Gastroesophageal sphincter (tissue), 4 donors: ENCODE data around the gene ACTN4. TPM values are rescaled to one million over a fixed set of nuclear protein-coding genes. Genes with fewer than 3 reads are reported as not detected.

ENCODE experiments used
- ATAC-seq: fragments of 150-250 bp; one replicate; pipeline ENCODE4 v1.9.1; 2016; ENCODE audit warnings: mild to moderate bottlenecking, moderate library complexity
- H3K27ac ChIP-seq, 4 donors: fragments of 200-600 bp; sonication (generic) in 3 of 4; 1 replicate in 3 of 4; 2 replicates in 1 of 4; pipeline ENCODE4 v1.5.1; 2016 to 2019
- H3K27me3 ChIP-seq: fragments of 200-600 bp; sonication (generic); one replicate; pipeline ENCODE4 v1.5.1; 2019
- H3K36me3 ChIP-seq, 2 donors: fragments of 200-600 bp; sonication (generic); one replicate each; pipeline ENCODE4 v1.5.1; 2019; ENCODE audit warnings: control low read depth in 1 of 2
- H3K4me1 ChIP-seq, 3 donors: fragments of 200-600 bp; sonication (generic); 1 replicate in 2 of 3; 2 replicates in 1 of 3; pipeline ENCODE4 v1.5.1; 2016 to 2019; ENCODE audit warnings: control low read depth in 2 of 3
- H3K4me3 ChIP-seq, 2 donors: fragments of 200-600 bp; sonication (generic); one replicate each; pipeline ENCODE4 v1.5.1; 2019; ENCODE audit warnings: mild to moderate bottlenecking in 1 of 2, moderate library complexity in 1 of 2
- H3K9me3 ChIP-seq, 3 donors: fragments of 200-600 bp; sonication (generic); one replicate each; pipeline ENCODE4 v1.5.1; 2017 to 2019; ENCODE audit warnings: control low read depth in 2 of 3
- CTCF ChIP-seq, 4 experiments: fragments of 200-600 bp in 2 of 4; fragments of 450-650 bp in 2 of 4; sonication (generic) in 1 of 4; IDR thresholded peaks; one replicate each; pipeline ENCODE4 v1.5.1; 2017 to 2019; ENCODE audit warnings: antibody characterized with exemption in 4 of 4, mild to moderate bottlenecking in 2 of 4, moderate library complexity in 2 of 4
- EP300 ChIP-seq: sonication (generic); formaldehyde crosslinking; IDR thresholded peaks from one replicate; pipeline ENCODE4 v1.6.1; 2017; ENCODE audit warnings: antibody characterized with exemption, mild to moderate bottlenecking
- POLR2A ChIP-seq, 2 donors: fragments of 450-650 bp; IDR thresholded peaks; one replicate each; pipeline ENCODE4 v1.6.1; 2017; ENCODE audit warnings: antibody characterized with exemption in 2 of 2, mild to moderate bottlenecking in 2 of 2, moderate library complexity in 1 of 2
- POLR2AphosphoS5 ChIP-seq: sonication (generic); formaldehyde crosslinking; IDR thresholded peaks from one replicate; pipeline ENCODE4 v1.6.1; 2017; ENCODE audit warnings: antibody characterized with exemption
- WGBS, 2 donors: methylation state at CpG; one replicate each; pipeline ENCODE4 v1.1.5; 2018; ENCODE audit warnings: low coverage in 1 of 2; 5-methylcytosine and 5-hydroxymethylcytosine counted together
- total RNA-seq, 4 donors: library from RNA; depleted of rRNA; stranded (reverse); fragments of >200 nt; gene quantifications; one replicate each; pipeline ENCODE4 v1.1.0, GENCODE V29; 2016

Gene ACTN4
- total RNA-seq, 4 donors from 2014 or later: 337 to 938 (median 507) TPM

GRCh38 chr19:38713865-38714264, 66.4 kb downstream of the ACTN4 start:
- TF ChIP-seq EP300 (no peak), CTCF (IDR thresholded peaks at IDR 0.05) (no peak), POLR2AphosphoS5 (no peak), POLR2A (IDR thresholded peaks at IDR 0.05) (no peak)
- 40 to 72% methylated on average over 1 to 2 of the region's 14 CpGs for WGBS, 2 donors
- Histone ChIP-seq H3K27me3 (no peaks in the 10 kb centered on the region), H3K36me3 (peaks cover 0 to 98% of the 10 kb centered on the region in 2 donors), H3K27ac (peak overlapping the region; percentile 30 to 97 (median 86)), H3K4me1 (peaks cover 2 to 91% (median 44%) of the 10 kb centered on the region in 3 donors), H3K4me3 (no peak overlapping the region), H3K9me3 (no peaks in the 10 kb centered on the region)
- ATAC-seq: no peak

DNA sequence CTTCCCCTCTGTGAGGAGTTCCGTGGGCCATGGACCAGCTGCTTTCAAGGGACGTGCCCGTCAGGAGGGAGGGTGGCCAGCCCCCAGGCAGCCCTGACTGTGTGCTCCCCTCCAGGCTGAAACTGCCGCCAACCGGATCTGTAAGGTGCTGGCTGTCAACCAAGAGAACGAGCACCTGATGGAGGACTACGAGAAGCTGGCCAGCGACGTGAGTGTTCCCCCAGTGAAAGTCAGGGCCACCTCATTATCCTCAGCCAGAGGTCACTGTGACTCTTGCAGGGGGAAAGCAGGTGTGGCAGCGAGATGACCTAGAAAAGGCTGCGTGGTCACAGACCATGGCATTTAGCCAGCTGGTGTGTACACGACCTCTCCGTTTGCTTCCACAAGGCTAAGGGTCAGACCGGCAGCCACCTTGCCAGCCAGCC, 66.9 kb downstream of the ACTN4 start:
- 70 to 77% methylated on average over 2 of the region's 14 CpGs for WGBS, 2 donors
- H3K4me1 ChIP-seq: peaks cover 2 to 91% (median 41%) of the 10 kb centered on the region in 3 donors
- TF ChIP-seq POLR2AphosphoS5 (no peak), CTCF (IDR thresholded peaks at IDR 0.05) (no peak), POLR2A (IDR thresholded peaks at IDR 0.05) (no peak), EP300 (no peak)
- H3K9me3 ChIP-seq: no peaks in the 10 kb centered on the region
- ATAC-seq: no peak
- no peak overlapping the region for H3K4me3 ChIP-seq
- H3K27me3 ChIP-seq: no peaks in the 10 kb centered on the region
- peak overlapping the region; percentile 30 to 97 (median 86) for H3K27ac ChIP-seq
- H3K36me3 ChIP-seq: peaks cover 0 to 98% of the 10 kb centered on the region in 2 donors

DNA sequence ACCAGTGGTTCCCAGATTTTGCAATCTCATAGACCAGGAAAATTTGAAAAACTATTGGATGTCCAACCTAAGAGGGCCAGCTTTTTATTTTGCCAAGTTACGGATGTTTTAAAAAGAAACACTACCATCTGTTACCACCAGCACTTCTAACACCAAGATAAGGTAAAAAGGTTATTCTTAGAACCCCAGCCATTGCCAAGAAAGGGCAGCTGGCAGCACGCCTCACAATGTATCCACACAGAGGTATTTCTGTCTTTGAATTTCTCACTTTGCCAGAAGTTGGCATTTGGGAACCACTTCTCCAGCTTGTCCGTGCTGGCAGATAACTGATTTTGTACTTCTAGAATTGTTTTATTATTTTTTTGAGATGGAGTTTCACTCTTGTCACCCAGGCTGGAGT, 68.1 kb downstream of the ACTN4 start:
- no peaks in the 10 kb centered on the region for H3K9me3 ChIP-seq
- peak overlapping the region in 3 of 4 donors; percentile 85 to 97 (median 87) for H3K27ac ChIP-seq
- no peaks in the 10 kb centered on the region for H3K27me3 ChIP-seq
- no peak overlapping the region for H3K4me3 ChIP-seq
- peaks cover 0 to 98% of the 10 kb centered on the region in 2 donors for H3K36me3 ChIP-seq
- peak; percentile 10 for ATAC-seq
- TF ChIP-seq POLR2A (IDR thresholded peaks at IDR 0.05): no peak
- no peak for TF ChIP-seq EP300
- TF ChIP-seq CTCF (IDR thresholded peaks at IDR 0.05): peak in 2 of 4 experiments; percentile 34 to 51
- TF ChIP-seq POLR2AphosphoS5: peak; percentile 79
- 36 to 58% methylated on average over 3 of the region's 3 CpGs for WGBS, 2 donors
- peaks cover 2 to 91% (median 36%) of the 10 kb centered on the region in 3 donors for H3K4me1 ChIP-seq

DNA sequence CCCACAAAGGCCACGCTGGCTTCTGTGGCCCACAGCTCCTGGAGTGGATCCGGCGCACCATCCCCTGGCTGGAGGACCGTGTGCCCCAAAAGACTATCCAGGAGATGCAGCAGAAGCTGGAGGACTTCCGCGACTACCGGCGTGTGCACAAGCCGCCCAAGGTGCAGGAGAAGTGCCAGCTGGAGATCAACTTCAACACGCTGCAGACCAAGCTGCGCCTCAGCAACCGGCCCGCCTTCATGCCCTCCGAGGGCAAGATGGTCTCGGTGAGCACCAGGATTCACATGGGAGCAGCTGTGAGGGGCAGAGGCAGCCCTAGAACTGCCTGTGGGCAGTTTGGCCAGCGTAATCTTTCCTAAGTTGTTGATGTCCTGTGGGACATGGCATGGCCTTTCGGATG, 69.6 kb downstream of the ACTN4 start:
- Histone ChIP-seq H3K4me3 (no peak overlapping the region), H3K27ac (peak overlapping the region in 2 of 4 donors; percentile 85 to 97), H3K27me3 (no peaks in the 10 kb centered on the region), H3K36me3 (peaks cover 0 to 98% of the 10 kb centered on the region in 2 donors), H3K4me1 (peaks cover 0 to 88% (median 25%) of the 10 kb centered on the region in 3 donors), H3K9me3 (no peaks in the 10 kb centered on the region)
- no peak for ATAC-seq
- TF ChIP-seq CTCF (IDR thresholded peaks at IDR 0.05): no peak
- no peak for TF ChIP-seq POLR2A (IDR thresholded peaks at IDR 0.05)
- no peak for TF ChIP-seq EP300
- no peak for TF ChIP-seq POLR2AphosphoS5
- 80 to 90% methylated on average over 2 of the region's 17 CpGs for WGBS, 2 donors

- peaks cover 0 to 88% (median 17%) of the 10 kb centered on the region in 3 donors for H3K4me1 ChIP-seq
- no peak for ATAC-seq
- H3K9me3 ChIP-seq: no peaks in the 10 kb centered on the region
- 90% methylated on average over 4 of the region's 11 CpGs; no CpG with 5 or more reads in 1 of the 2 donors for whole genome bisulfite sequencing, 2 donors
- peak overlapping the region in 3 of 4 donors; percentile 74 to 97 (median 76) for H3K27ac ChIP-seq
- TF ChIP-seq POLR2AphosphoS5 (no peak), CTCF (IDR thresholded peaks at IDR 0.05) (no peak), EP300 (no peak), POLR2A (IDR thresholded peaks at IDR 0.05) (no peak)
- no peaks in the 10 kb centered on the region for H3K27me3 ChIP-seq
- H3K4me3 ChIP-seq: no peak overlapping the region
- peaks cover 0 to 98% of the 10 kb centered on the region in 2 donors for H3K36me3 ChIP-seq
Observed at GRCh38 chr19:38717855-38718254, 70.4 kb downstream of the ACTN4 start.
